NCI-H460 (cell line): ENCODE results near the gene TEKT5. TPM values are rescaled to one million over a fixed set of nuclear protein-coding genes. Genes with fewer than 3 reads are reported as not detected.
"Not testable (repeated sequence)": the region's sequence is repeated elsewhere in the genome, so short reads cannot be mapped to it uniquely, and the experiment has no call there.

Experiments
- DNase-seq: peaks from one replicate; pipeline ENCODE4 v3.0.0-alpha.2; 2016; ENCODE audit warnings: low read depth; ENCODE audit errors: extremely low read depth
- total RNA-seq: library from RNA; depleted of rRNA; stranded (reverse); fragments of >200 nt; shearing (Covaris generic); gene quantifications from 2 replicates; pipeline ENCODE4 v1.2.3, GENCODE V29; 2014

Gene TEKT5
- total RNA-seq, 1 experiment from 2014 or later: not detected

DNA sequence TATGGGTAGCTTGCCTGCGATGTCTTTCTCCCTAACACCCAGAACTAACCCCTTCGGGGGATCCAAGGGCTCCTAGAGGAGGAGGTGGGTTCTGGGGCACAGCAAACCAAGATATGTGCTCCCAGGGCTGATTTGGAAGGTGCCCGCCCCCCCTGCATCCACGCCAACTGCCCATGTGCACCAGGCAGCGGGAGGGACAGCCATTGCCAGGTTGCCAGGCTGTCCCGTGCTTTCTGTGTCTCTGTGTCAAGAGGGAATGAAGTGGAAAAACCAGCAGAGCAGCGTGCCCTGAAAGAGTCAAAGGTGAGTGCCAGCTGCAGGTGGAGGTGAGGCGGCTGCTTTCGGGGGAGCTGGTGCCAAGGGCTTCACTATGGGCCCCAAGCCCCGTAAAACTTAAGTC is 6.4 kb downstream of the TEKT5 start:
- no peak for DNase-seq

DNA sequence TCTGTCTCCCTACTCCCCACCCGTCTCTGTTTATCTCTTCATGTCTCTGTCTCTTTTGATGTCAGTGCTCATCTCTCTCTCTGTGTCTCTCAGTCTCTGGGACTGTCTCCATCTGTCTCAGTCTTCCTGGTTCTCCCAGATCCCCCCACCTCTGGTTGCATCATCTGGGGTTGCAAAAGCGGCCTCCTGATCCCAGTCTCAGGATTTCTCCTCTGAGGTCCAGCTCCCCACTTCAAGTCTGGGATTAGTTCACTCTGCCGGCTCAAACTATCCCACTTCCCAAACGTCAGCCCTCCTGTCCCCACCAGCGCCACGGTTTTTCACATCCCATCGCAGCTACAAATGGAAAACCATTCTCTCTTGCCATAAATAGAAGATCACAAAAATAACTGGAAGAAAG is 9.0 kb downstream of the TEKT5 start:
- no peak for DNase-seq

GRCh38 chr16:10684511-10685151 is 10.1 kb downstream of the TEKT5 start:
- no peak for DNase-seq

DNA sequence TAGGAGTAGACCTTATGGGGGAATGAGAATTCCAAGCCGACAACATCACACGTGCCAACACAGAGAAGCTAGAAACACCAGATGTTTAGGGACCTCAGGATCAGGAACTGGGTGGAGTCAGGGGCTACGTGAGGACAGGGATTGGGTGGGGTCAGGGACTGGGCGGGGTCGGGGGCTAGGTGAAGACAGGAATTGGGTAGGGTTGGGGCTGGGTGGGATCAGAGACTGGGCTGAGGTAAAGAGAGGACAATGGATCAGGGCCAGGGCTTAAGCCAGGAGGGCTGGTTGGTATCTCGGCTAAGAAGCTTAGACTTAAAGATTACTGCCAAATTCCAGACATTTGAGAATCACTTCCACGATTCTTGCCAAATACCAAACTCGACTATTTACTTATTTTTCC is 11.6 kb downstream of the TEKT5 start:
- no peak for DNase-seq

DNA sequence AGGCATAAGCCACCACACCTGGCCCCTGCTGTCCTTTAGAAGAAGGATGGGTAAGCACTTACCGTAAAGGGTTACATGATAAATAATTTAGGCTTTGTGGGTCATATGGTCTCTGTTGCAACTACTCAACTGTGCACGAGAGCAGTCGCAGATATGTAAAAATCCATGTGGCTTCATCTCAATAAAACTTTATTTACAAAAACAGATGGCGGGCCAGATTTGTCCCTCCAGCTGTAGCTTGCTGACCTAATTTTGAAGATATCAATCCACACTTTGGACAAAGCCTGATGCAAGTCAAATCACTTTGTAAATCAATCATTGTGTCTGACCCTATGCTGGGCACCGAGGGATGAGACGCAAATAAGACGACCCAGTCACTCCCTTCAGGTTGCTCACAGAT is 12.1 kb downstream of the TEKT5 start:
- DNase-seq: no peak

GRCh38 chr16:10681310-10682308 is 13.1 kb downstream of the TEKT5 start:
- no peak for DNase-seq

GRCh38 chr16:10679921-10680320 is 14.8 kb downstream of the TEKT5 start:
- no peak for DNase-seq

DNA sequence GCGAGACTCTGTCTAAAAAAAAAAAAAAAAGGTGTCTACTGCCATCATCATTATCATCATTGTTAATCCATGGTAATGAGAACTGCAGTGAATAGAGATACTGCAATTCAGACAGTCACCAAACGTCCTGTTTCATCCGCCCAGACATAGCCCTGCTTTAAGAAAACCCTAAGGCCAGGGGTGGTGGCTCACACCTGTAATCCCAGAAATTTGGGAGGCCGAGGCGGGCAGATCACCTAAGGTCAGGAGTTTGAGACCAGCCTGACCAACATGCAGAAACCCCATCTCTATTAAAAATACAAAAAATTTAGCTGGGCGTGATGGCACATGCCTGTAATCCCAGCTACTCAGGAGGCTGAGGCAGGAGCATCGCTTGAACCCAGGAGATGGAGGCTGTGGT is 15.3 kb downstream of the TEKT5 start:
- not testable (repeated sequence) for DNase-seq

- DNase-seq: no peak
These were observed 16.1 kb downstream of the TEKT5 start for GRCh38 chr16:10678655-10679054.

- DNase-seq: no peak
These were observed 18.4 kb downstream of the TEKT5 start for GRCh38 chr16:10676284-10676683.

- no peak for DNase-seq
These were observed 18.9 kb downstream of the TEKT5 start for GRCh38 chr16:10675861-10676260.

DNA sequence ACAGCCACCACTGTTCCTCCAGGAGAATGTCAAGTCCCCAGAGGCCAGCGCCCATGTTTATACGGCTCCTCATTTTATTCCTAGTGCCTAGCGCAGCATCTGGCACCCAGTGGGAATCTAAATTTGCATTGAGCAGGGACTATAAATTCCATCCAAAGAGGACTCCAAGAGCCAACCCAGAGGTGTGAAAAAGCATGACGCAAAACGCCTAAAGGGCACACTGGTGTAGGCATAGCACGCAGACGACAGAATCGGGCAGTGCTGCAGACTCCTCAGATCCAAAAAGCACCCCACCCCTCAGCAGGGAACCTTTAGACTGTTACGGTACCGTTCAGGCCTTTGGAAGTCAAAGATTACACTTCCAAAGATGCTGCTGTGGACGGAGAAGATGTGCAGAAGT is 19.5 kb downstream of the TEKT5 start:
- DNase-seq: peak; percentile 70

GRCh38 chr16:10671729-10672128 is 23.0 kb downstream of the TEKT5 start:
- DNase-seq: no peak

DNA sequence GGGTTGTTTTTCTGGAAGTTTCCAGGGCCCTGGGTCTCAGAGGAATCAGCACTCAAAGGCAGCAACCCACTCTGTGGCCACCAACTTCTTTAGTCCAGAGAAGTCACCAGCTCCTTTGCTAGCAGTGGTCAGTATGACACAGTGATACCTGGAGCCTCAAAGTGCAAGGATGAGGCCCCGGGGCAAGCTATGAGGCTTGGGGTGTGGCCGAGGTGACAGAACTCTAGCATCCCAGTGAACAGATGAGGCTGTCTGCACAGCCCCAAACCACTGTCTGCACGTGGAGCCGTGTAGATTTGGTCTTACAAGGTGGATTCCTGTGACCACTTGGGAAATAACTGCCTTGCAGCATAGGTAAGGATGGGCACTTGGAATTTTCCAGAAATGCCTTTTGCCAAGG is 24.9 kb downstream of the TEKT5 start:
- no peak for DNase-seq

- DNase-seq: peak; percentile 21
These were observed 26.2 kb downstream of the TEKT5 start for GRCh38 chr16:10668322-10669045.

GRCh38 chr16:10667239-10667638 is 27.5 kb downstream of the TEKT5 start:
- no peak for DNase-seq

DNA sequence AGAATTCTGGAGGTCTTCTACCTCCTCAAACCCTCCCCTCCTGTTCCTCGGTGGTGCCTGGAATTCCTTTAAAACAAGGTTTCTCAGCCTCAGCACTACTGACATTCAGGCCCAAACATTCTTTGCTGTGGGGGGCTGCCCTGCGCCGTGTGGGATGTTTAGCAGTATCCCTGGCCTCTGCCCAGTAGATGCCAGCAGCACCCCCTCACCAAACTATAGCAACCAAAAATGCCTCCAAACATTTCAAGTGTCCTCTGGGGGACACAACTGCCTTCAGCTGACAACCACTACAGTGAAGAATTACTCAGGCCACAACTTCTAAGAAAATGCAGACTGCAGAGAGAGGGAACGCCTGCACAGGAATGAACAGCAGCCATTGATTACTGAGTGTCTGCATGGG is 28.4 kb downstream of the TEKT5 start:
- no peak for DNase-seq

- no peak for DNase-seq
These were observed 29.6 kb downstream of the TEKT5 start for GRCh38 chr16:10665166-10665565.

- DNase-seq: no peak
These were observed 30.0 kb downstream of the TEKT5 start for GRCh38 chr16:10664720-10665126.

- DNase-seq: no peak
These were observed 31.0 kb downstream of the TEKT5 start for GRCh38 chr16:10663744-10664143.

- no peak for DNase-seq
These were observed 31.6 kb downstream of the TEKT5 start for GRCh38 chr16:10663146-10663545.
